Adrenal gland (tissue), 5 donors: ENCODE data around the gene SMIM24.

Experiments used
- POLR2A ChIP-seq, 2 donors: fragments of 450-650 bp; IDR thresholded peaks; one replicate each; pipeline ENCODE4 v1.6.1; 2017; ENCODE audit warnings: antibody characterized with exemption in 2 of 2, mild to moderate bottlenecking in 2 of 2, moderate library complexity in 1 of 2
- TF ChIP-seq, protein P1 (sequence below), 6 experiments: fragments of 450-650 bp in 4 of 6; fragments of 200-600 bp in 2 of 6; sonication (generic) in 1 of 6; IDR thresholded peaks; 1 replicate in 5 of 6; 2 replicates in 1 of 6; pipeline versions ENCODE4 v1.5.1 to v1.8.0; 2016 to 2021; ENCODE audit warnings: antibody characterized with exemption in 6 of 6, mild to moderate bottlenecking in 2 of 6, moderate library complexity in 1 of 6
- donor health status: DM: no; HTN: no; CAD: no.

DNA sequence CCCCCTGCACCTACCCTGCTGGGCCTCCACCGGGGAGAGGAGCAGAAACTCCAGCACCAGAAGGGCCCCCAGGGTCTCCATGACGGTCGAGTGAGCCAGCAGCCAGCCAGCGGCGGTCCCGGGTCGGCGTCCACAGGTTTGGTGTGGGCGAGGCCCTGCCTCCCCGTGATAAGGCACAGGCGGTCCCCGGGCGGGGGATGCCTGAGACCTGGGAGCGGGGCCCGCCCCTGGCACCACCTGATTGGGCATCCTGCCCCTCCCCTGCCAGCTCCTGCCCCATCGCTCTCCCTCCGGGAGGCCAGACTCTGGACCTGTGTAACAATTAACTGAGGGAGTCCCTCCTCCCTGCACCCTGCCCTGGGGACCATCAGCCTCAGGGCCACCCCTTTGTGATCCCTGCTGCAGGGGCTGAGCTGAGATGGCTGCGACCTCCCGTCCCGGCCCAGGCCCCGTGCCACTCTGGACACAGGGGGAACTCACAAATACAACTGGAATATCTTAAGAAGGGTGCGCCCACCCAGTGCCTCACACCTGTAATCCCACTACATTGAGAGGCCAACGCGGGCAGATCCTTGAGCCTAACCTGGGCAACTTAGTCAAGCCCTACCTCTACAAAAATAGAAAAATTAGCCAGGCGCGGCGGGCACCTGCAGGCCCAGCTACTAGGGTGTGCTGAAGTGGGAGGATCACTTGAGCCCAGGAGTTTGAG lies at the start of gene SMIM24:
- TF ChIP-seq, protein P1, sequence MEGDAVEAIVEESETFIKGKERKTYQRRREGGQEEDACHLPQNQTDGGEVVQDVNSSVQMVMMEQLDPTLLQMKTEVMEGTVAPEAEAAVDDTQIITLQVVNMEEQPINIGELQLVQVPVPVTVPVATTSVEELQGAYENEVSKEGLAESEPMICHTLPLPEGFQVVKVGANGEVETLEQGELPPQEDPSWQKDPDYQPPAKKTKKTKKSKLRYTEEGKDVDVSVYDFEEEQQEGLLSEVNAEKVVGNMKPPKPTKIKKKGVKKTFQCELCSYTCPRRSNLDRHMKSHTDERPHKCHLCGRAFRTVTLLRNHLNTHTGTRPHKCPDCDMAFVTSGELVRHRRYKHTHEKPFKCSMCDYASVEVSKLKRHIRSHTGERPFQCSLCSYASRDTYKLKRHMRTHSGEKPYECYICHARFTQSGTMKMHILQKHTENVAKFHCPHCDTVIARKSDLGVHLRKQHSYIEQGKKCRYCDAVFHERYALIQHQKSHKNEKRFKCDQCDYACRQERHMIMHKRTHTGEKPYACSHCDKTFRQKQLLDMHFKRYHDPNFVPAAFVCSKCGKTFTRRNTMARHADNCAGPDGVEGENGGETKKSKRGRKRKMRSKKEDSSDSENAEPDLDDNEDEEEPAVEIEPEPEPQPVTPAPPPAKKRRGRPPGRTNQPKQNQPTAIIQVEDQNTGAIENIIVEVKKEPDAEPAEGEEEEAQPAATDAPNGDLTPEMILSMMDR (IDR thresholded peaks at IDR 0.05) = no peak
- TF ChIP-seq POLR2A (IDR thresholded peaks at IDR 0.05) = no peak
